Endothelial cell (in vitro differentiated cells): ENCODE data around the gene ZDHHC19. TPM values are rescaled to one million over a fixed set of nuclear protein-coding genes. Genes with fewer than 3 reads are reported as not detected.
"Not testable (repeated sequence)": the region's sequence is repeated elsewhere in the genome, so short reads cannot be mapped to it uniquely, and the experiment has no call there.

Source experiments
- DNase-seq: peaks from one replicate; pipeline ENCODE4 v3.0.0; 2021; ENCODE audit warnings: low spot score
- H3K27ac Mint-ChIP-seq: one replicate; pipeline ENCODE4 v1.8.0; 2021; ENCODE audit warnings: mixed read lengths, inconsistent platforms; ENCODE audit not compliant: unreplicated experiment
- H3K27me3 Mint-ChIP-seq: one replicate; pipeline ENCODE4 v1.8.0; 2021; ENCODE audit warnings: mild to moderate bottlenecking, moderate library complexity, mixed read lengths, inconsistent platforms; ENCODE audit not compliant: unreplicated experiment
- H3K36me3 Mint-ChIP-seq: one replicate; pipeline ENCODE4 v1.8.0; 2021; ENCODE audit warnings: mild to moderate bottlenecking, low read depth, mixed read lengths, inconsistent platforms; ENCODE audit not compliant: unreplicated experiment
- H3K4me1 Mint-ChIP-seq: one replicate; pipeline ENCODE4 v1.8.0; 2021; ENCODE audit warnings: mild to moderate bottlenecking, mixed read lengths, inconsistent platforms; ENCODE audit not compliant: unreplicated experiment
- H3K4me3 Mint-ChIP-seq: one replicate; pipeline ENCODE4 v1.8.0; 2021; ENCODE audit warnings: mild to moderate bottlenecking, mixed read lengths, inconsistent platforms; ENCODE audit not compliant: unreplicated experiment
- H3K9me3 Mint-ChIP-seq: one replicate; pipeline ENCODE4 v1.8.0; 2021; ENCODE audit warnings: mixed read lengths, inconsistent platforms; ENCODE audit not compliant: unreplicated experiment
- CTCF ChIP-seq: fragments of 200-600 bp; sonication (generic); IDR thresholded peaks from one replicate; pipeline ENCODE4 v1.5.0; 2021; ENCODE audit warnings: antibody characterized with exemption; ENCODE audit not compliant: unreplicated experiment
- total RNA-seq: library from RNA; stranded (reverse); fragmentation: NEBNext Ultra II Directional; extraction: Animal tissue kit (Norgen Biotek cat#: 25700); gene quantifications from one replicate; pipeline ENCODE4 v1.2.1, GENCODE V29; 2021; ENCODE audit not compliant: unreplicated experiment

The ZDHHC19 gene
- total RNA-seq, 1 donor from 2014 or later = 0.82 TPM

DNA sequence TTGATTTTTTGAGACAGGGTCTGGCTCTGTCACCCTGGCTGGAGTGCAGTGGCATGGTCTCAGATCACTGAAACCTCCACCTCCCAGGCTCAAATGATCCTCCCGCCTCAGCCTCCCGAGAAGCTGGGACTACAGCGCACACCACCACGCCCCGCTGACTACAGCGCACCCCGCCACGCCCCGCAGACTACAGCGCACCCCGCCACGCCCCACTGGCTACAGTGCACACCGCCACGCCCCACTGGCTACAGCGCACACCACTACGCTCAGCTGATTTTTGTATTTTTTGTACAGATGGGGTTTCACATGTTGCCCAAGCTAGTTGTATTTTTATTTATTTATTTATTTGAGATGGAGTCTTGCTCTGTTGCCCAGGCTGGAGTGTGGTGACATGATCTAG is 40.7 kb upstream of the ZDHHC19 start:
- Mint-ChIP-seq H3K4me1 (no peaks in the 10 kb centered on the region), H3K27me3 (no peaks in the 10 kb centered on the region), H3K36me3 (peaks cover 13% of the 10 kb centered on the region), H3K9me3 (no peaks in the 10 kb centered on the region), H3K27ac (no peak overlapping the region), H3K4me3 (no peak overlapping the region)
- no peak for TF ChIP-seq CTCF
- DNase-seq = no peak

DNA sequence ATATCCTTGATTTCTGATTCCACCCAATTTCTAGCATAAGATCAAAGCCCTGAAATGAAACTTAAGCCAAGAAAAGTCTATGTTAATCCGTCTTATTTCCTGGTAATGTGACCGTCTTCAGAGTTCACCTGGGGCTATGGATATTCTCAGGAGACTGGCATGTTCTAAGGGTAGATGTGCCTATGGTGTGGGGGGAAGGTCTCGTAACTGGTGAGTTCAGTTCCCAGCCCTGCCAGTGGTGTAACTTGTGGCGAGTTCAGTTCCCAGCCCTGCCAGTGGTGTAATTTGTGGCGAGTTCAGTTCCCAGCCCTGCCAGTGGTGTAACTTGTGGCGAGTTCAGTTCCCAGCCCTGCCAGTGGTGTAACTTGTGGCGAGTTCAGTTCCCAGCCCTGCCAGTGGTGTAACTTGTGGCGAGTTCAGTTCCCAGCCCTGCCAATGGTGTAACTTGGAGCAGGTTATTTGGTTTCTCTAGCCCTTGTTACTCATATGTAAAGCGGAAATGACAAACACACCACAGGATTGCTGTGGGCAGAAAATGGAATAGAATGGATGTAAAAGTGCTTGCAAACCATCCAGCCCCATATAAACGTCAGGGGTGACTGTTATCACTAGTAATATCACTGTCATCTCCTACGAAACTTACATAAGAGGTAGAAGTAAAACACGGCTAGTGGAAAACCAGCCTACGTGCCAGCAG is 35.6 kb upstream of the ZDHHC19 start:
- peaks cover 3% of the 10 kb centered on the region for H3K9me3 Mint-ChIP-seq

GRCh38 chr3:196244166-196244565 is 33.0 kb upstream of the ZDHHC19 start:
- not testable (repeated sequence) for H3K27ac Mint-ChIP-seq, H3K4me3 Mint-ChIP-seq, H3K27me3 Mint-ChIP-seq, H3K4me1 Mint-ChIP-seq, H3K9me3 Mint-ChIP-seq, DNase-seq
- H3K36me3 Mint-ChIP-seq = peaks cover 36% of the 10 kb centered on the region

More for the DNA sequence above, 35.6 kb upstream of the ZDHHC19 start:
- H3K36me3 Mint-ChIP-seq = peaks cover 34% of the 10 kb centered on the region
- H3K27ac Mint-ChIP-seq = no peak overlapping the region
- DNase-seq = no peak
- no peak for TF ChIP-seq CTCF
- H3K4me3 Mint-ChIP-seq = no peak overlapping the region
- H3K4me1 Mint-ChIP-seq = no peaks in the 10 kb centered on the region
- no peaks in the 10 kb centered on the region for H3K27me3 Mint-ChIP-seq

GRCh38 chr3:196241704-196242103 is 30.5 kb upstream of the ZDHHC19 start:
- no peak for TF ChIP-seq CTCF
- Mint-ChIP-seq H3K9me3 (peaks cover 3% of the 10 kb centered on the region), H3K4me1 (no peaks in the 10 kb centered on the region), H3K27ac (no peak overlapping the region), H3K36me3 (peaks cover 47% of the 10 kb centered on the region), H3K4me3 (no peak overlapping the region), H3K27me3 (no peaks in the 10 kb centered on the region)
- no peak for DNase-seq

DNA sequence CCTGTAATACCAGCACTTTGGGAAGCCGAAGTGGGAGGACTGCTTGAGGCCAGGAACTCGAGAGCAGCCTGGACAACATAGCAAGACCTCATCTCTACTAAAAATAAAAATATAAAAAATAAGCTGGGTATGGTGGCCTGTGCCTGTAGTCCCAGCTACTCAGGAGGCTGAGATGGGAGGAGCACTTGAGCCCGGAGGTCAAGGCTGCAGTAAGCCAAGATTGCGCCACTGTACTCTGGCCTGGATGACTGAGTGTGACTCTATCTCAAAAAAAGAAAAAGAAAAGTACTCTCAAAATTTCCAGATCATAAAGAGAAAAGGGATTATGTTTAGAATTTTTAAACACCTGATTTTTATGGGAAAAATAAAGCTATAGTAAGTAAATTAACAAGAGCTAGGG is 29.2 kb upstream of the ZDHHC19 start:
- no peak for DNase-seq
- no peak for TF ChIP-seq CTCF
- peaks cover 37% of the 10 kb centered on the region for H3K36me3 Mint-ChIP-seq
- H3K4me3 Mint-ChIP-seq = no peak overlapping the region
- H3K9me3 Mint-ChIP-seq = peaks cover 3% of the 10 kb centered on the region
- H3K4me1 Mint-ChIP-seq = no peaks in the 10 kb centered on the region
- no peaks in the 10 kb centered on the region for H3K27me3 Mint-ChIP-seq
- no peak overlapping the region for H3K27ac Mint-ChIP-seq
